ENCODE results near the gene KRT2. TPM values are rescaled to one million over a fixed set of nuclear protein-coding genes. Genes with fewer than 3 reads are reported as not detected.

KRT2 gene
- total and polyA plus RNA-seq, 2 donors (not counting 3 experiments of a cell fraction or from before 2014, with no cell fraction given), result not detected

DNA sequence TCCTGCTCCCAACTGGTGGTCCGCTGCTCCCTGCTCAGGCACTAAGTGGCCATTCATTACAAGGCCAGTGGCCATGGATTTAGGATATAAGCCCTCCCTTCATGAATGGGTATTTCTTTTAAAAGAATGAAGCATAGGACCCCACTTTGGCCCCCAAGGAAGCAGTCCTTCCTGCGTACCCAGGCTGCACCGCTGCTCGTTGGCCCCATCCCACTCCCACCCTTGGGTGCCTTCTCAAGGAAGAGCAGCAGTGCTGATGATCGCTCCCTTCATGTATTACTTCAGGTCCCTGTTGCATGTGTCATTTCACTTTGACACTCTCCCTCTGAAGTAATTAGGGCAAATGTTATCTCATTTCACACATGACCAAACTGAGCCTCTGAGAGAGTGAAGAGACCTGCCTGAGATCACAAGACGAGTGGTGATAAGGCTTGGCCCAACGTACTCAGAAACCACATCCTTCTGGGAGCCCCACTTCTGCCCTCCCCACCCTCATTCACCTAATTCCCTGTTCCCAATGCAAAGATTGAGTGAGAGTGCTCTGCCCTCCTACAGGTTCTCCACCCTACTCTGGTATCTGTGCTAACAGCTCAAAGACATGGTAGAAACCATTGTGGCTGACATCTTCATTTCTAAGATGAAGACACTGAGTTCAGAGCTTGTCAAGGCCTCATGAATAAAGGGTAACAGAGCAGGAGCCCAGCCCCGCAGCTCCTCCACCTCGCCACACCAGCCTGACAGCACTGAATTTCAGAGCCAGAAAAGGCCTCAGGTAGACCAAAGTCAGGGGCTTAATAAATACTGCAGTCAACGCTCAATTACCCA is 10.3 kb upstream of the KRT2 start:
- Histone ChIP-seq H3K9me3 (replicated peaks; ENCODE audit: control insufficient read depth, insufficient read depth, low read length) (no peaks in the 10 kb centered on the region), H3K4me3 (replicated peaks in 1 of 3; ENCODE audit: insufficient read depth in 1 of 3, low read depth in 1 of 3, low read length in 3 of 3) (no peak overlapping the region), H3K9me1 (replicated peaks; ENCODE audit: control insufficient read depth, extremely low read depth, insufficient read depth, low read length) (no peaks in the 10 kb centered on the region), H4K20me1 (replicated peaks; ENCODE audit: control insufficient read depth, extremely low read depth, insufficient read depth, low read length) (no peaks in the 10 kb centered on the region), H3K9ac (replicated peaks; ENCODE audit: extremely low read depth, insufficient read depth, low read length) (no peak overlapping the region), H3K36me3 (ENCODE audit: control insufficient read depth in 2 of 2, extremely low read depth in 1 of 2, insufficient read depth in 2 of 2, low read length in 2 of 2) (no peaks in the 10 kb centered on the region), H3K27me3 (ENCODE audit: control insufficient read depth in 2 of 2, insufficient read depth in 2 of 2, low read length in 2 of 2) (no peaks in the 10 kb centered on the region), H2AFZ (ENCODE audit: low read depth, low read length) (no peak overlapping the region), H3K4me1 (ENCODE audit: control insufficient read depth, extremely low read depth, insufficient read depth, low read length) (no peaks in the 10 kb centered on the region), H3K79me2 (ENCODE audit: control insufficient read depth, insufficient read depth, low read length) (no peaks in the 10 kb centered on the region), H3K4me2 (ENCODE audit: insufficient read depth, low read length) (no peak overlapping the region), H3K27ac (ENCODE audit: insufficient read depth, low read depth, low read length) (no peak overlapping the region)
- FAIRE-seq (no peak), DNase-seq (ENCODE audit: low read depth, low spot score) (no peak)
- TF ChIP-seq, protein P1, sequence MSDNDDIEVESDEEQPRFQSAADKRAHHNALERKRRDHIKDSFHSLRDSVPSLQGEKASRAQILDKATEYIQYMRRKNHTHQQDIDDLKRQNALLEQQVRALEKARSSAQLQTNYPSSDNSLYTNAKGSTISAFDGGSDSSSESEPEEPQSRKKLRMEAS (IDR thresholded peaks at IDR 0.05; ENCODE audit: insufficient read depth, insufficient read length), result no peak
- TF ChIP-seq, protein P2, sequence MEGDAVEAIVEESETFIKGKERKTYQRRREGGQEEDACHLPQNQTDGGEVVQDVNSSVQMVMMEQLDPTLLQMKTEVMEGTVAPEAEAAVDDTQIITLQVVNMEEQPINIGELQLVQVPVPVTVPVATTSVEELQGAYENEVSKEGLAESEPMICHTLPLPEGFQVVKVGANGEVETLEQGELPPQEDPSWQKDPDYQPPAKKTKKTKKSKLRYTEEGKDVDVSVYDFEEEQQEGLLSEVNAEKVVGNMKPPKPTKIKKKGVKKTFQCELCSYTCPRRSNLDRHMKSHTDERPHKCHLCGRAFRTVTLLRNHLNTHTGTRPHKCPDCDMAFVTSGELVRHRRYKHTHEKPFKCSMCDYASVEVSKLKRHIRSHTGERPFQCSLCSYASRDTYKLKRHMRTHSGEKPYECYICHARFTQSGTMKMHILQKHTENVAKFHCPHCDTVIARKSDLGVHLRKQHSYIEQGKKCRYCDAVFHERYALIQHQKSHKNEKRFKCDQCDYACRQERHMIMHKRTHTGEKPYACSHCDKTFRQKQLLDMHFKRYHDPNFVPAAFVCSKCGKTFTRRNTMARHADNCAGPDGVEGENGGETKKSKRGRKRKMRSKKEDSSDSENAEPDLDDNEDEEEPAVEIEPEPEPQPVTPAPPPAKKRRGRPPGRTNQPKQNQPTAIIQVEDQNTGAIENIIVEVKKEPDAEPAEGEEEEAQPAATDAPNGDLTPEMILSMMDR (IDR thresholded peaks at IDR 0.05; ENCODE audit: extremely low read depth in 1 of 2, insufficient read depth in 1 of 2, low read depth in 1 of 2, low read length in 2 of 2), result no peak
- no peak for TF ChIP-seq FOS (IDR thresholded peaks at IDR 0.05; ENCODE audit: borderline replicate concordance, insufficient read depth, low read length)
- TF ChIP-seq JUN (IDR thresholded peaks at IDR 0.05; ENCODE audit: borderline replicate concordance, insufficient read depth, insufficient read length, low read depth), result no peak
- POLR2A ChIA-PET, result no interaction called here
- BruUV-seq (replicated peaks), result no TSS peak
- intact Hi-C loops (cut with micrococcal nuclease), result no loop called here
- CTCF ChIA-PET, result interaction anchor here (1.1 kb wide), 1 partner anchor 13 kb away, joined by 3 read pairs; no protein-coding TSS in a partner anchor
- dilution Hi-C loops (cut with MboI; ENCODE audit: extremely low pct_ligation_motif_present, low sequenced_read_pairs), result no loop called here

Measured in endothelial cell of umbilical vein (primary cell).